GM12891 (cell line): ENCODE measurements around the gene EML1.

Experiments
- DNase-seq: peaks from one replicate; pipeline ENCODE4 v3.0.0; 2011; ENCODE audit warnings: low spot score; ENCODE audit not compliant: insufficient read length
- FAIRE-seq: peaks from 2 replicates; lab custom pipeline; 2011; peaks lifted over from hg19 to GRCh38; lab: Jason Lieb, UNC
- PAX5 ChIP-seq: IDR thresholded peaks from 2 replicates; pipeline ENCODE4 v1.6.1; 2011; ENCODE audit warnings: low read length, moderate library complexity, mild to moderate bottlenecking; ENCODE audit not compliant: insufficient read depth, severe bottlenecking
- POLR2A ChIP-seq: IDR thresholded peaks from 2 replicates; pipeline ENCODE4 v1.6.1; 2011; ENCODE audit warnings: low read depth, low read length, control low read depth
- POLR2AphosphoS5 ChIP-seq: IDR thresholded peaks from 2 replicates; pipeline ENCODE4 v1.6.1; 2011; ENCODE audit warnings: low read depth, low read length, control low read depth
- POU2F2 ChIP-seq: IDR thresholded peaks from 2 replicates; pipeline ENCODE4 v1.6.1; 2011; ENCODE audit warnings: low read depth, mild to moderate bottlenecking, control low read depth, low read length, moderate library complexity
- SPI1 ChIP-seq: IDR thresholded peaks from 2 replicates; pipeline ENCODE4 v1.6.1; 2011; ENCODE audit warnings: low read depth, low read length, control low read depth
- TAF1 ChIP-seq: IDR thresholded peaks from 2 replicates; pipeline ENCODE4 v1.6.1; 2011; ENCODE audit warnings: low read depth, low read length, control low read depth

Gene EML1

DNA sequence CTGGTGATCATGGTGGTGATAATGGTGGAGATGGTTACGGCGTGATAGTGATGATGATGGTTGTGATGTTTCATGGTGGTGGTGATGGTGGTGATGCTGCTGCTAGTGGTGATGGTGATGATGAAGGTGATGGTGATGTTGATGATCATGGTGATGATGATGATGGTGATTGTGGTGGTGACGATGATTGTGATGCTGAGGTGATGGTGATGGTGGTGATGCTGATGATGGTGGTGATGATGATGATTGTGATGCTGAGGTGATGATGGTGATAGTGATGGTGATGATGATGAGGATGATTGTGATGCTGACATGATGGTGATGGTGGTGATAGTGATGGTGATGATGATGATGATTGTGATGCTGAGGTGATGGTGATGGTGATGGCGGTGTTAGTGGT, 158.8 kb downstream of the EML1 start:
- TF ChIP-seq POLR2A (no peak), TAF1 (no peak), POLR2AphosphoS5 (no peak), SPI1 (no peak), POU2F2 (no peak), PAX5 (no peak)
- DNase-seq, result no peak
- FAIRE-seq, result peak; percentile 31

DNA sequence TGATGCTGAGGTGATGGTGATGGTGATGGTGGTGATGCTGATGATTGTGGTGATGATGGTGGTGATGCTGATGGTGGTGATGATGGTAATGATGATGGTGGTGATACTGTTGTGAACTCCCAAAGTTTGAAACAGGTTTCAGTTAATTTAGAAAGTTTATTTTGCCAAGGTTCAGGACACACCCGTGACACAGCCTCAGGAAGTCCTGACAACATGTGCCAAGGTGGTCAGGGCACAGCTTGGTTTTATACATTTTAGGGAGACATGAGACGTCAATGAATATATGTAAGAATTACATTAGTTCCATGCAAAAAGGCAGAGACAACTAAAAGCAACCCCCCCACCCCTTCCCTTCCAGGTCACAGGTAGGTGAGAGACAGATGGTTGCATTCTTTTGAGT, 159.2 kb downstream of the EML1 start:
- DNase-seq (no peak), FAIRE-seq (no peak)
- no peak for TF ChIP-seq PAX5
- no peak for TF ChIP-seq SPI1

DNA sequence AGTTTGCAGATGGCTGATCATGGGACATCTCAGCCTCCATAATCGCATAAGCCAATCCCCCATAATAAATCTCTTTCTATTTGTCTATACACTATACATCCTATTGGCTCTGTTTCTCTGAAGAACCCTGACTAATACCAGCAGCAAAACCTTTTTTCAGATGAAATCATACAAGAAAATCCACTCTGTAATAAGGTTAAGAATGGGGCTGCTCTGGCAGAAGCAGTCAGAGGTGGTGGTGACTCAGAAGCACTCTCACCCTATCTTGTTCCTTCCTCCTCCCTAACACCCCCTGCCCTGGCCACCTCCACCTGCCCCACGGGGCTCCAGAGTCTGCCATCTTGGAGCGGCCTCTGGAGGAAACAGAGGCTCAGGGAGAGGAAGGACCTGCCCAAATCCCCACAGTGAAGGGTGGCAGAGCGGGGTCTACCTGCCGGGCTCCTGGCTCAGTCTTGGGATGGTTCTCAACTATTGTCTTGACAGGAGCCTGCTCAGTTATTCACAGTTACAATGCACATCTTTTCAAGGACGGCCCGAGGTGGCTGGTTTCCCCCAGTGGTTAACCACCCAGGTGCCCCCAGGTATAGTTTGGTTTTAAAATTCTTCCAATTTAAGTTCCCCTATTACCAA, 162.7 kb downstream of the EML1 start:
- DNase-seq (no peak), FAIRE-seq (no peak)
- no peak for TF ChIP-seq POLR2A
- no peak for TF ChIP-seq POLR2AphosphoS5
- no peak for TF ChIP-seq TAF1
- TF ChIP-seq PAX5, result no peak
- no peak for TF ChIP-seq POU2F2
- TF ChIP-seq SPI1, result no peak

DNA sequence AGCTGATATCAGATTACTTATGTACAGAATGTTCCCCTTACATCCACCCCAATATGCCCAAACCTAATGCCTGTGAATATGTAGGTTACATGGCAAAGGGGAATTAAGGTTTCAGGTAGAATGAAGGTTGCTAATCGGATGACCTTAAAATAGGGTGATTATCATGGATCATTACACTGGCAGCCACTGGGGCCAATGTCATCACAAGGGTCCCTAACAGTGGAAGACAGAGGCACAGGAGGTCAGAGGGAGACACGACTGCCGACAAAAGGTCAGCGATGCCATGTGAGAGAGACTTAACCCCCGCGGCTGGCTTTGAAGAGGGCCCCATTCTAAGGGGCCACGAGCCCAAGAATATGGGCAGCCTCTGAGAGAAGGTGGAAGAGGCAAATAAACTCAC, 165.2 kb downstream of the EML1 start:
- no peak for FAIRE-seq
- DNase-seq, result no peak
- no peak for TF ChIP-seq TAF1
- TF ChIP-seq SPI1, result no peak
- no peak for TF ChIP-seq POU2F2
- TF ChIP-seq POLR2A, result no peak
- TF ChIP-seq POLR2AphosphoS5, result no peak
- no peak for TF ChIP-seq PAX5

DNA sequence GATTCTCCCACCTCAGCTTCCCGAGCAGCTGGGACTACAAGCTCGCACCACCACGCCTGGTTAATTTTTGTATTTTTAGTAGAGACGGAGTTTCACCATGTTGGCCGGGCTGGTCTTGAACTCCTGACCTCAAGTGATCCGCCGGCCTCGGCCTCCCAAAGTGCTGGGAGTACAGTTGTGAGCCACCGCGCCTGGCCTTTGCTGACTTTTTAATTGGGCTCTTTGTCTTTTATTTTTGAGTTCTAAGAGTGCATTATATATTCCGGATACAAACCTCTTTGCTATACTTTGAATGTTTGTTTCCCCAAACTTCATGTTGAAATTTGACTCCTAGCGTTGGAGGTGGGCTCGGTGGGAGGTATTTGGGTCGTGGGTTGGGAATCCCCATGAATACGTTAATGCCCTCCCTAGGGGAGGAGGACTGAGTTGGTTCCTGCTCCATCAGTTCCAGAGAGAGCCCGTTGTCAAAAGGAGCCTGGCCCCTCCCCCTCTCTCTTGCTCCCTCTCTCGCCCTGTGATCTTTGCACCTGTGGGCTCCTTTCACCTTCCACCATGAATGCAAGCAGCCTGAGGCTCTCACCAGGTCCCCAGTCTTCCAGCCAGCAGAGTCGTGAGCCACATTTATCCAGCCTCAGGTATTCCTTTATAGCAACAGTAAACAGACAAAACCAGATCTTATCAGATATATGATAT, 168.8 kb downstream of the EML1 start:
- FAIRE-seq (no peak), DNase-seq (no peak)
- no peak for TF ChIP-seq POU2F2
- TF ChIP-seq POLR2AphosphoS5, result no peak
- TF ChIP-seq PAX5, result no peak
- no peak for TF ChIP-seq TAF1
- TF ChIP-seq SPI1, result no peak
- TF ChIP-seq POLR2A, result no peak

DNA sequence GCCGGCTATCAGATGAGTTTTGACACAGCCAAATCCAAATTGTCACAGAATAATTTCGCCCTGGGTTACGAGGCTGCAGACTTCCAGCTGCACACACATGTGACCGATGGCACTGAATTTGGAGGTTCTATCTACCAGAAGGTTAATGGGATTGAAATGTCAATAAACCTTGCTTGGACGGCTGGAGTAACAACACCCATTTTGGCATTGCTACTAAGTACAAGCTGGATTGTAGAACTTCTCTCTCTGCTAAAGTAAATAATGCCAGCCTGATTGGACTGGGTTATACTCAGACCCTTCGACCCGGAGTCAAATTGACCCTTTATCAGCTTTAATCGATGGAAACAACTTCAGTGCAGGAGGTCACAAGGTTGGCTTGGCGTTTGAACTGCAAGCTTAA, 171.8 kb downstream of the EML1 start:
- no peak for DNase-seq
- TF ChIP-seq POLR2AphosphoS5, result no peak
- no peak for TF ChIP-seq TAF1
- no peak for TF ChIP-seq PAX5
- no peak for TF ChIP-seq SPI1
- no peak for TF ChIP-seq POU2F2
- no peak for TF ChIP-seq POLR2A
- no peak for FAIRE-seq

- DNase-seq (no peak), FAIRE-seq (no peak)
- TF ChIP-seq POLR2AphosphoS5 (no peak), POU2F2 (no peak), PAX5 (no peak), SPI1 (no peak), POLR2A (no peak), TAF1 (no peak)
Observed at GRCh38 chr14:99966037-99966835, 173.0 kb downstream of the EML1 start.

DNA sequence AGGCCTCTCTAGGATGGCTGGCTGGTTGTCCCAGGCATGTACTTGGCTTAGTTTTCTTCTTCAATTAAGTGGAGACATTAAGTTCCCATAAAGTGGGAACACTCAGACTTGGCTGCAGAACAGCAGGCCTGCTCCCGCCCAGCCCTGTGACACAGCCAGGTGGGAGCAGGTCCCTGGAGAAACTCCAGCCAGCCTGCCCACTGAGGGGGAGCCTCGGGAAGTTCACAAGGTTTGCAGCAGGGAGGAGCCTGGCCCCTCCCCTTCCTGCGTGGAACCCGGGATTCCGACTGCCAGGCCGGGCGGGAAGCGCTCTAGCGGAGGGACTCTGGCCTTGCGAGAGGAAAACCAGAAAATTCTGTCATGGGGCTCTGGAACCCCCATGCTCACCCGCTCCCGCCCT, 173.7 kb downstream of the EML1 start:
- no peak for DNase-seq

DNA sequence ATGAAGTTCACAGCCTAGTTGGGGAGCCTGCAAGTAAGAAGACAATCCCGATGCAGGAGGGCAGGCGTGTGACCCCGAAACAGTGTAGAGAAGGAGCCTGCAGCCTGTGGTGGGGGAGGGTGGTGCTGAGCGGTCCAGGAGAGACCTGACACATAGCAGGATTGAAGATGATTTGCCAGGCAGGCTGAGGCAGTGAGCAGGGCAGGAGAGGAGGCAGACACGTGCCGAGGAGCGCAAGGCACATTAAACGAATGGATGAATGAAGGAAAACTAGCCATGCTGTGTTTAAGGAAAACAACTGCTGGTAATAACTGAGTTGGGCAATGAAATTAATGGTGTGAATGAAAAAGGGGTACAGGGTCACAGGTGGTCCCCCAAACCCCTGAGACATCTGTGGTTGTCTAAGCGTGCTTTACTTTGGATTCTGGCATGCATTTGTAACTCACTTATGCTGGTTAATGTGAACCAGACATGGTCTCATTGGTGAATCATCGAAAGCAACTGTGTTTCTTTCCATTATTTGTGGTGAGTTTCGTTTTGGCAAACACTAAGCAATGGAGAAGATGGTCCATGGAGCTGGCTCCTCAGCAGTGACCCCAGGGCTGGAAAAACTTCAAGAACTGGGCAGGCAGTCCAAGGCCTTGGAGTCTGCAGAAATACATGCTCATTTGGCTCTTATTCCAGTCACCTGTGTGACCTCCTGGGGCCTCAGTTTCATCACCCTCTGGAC, 175.1 kb downstream of the EML1 start:
- TF ChIP-seq POLR2A, result no peak
- no peak for TF ChIP-seq POLR2AphosphoS5
- no peak for TF ChIP-seq PAX5
- no peak for TF ChIP-seq TAF1
- no peak for TF ChIP-seq POU2F2
- no peak for TF ChIP-seq SPI1
- FAIRE-seq, result no peak
- DNase-seq, result no peak

More for the DNA sequence above, 173.7 kb downstream of the EML1 start:
- TF ChIP-seq POU2F2 (no peak), PAX5 (no peak), SPI1 (no peak), POLR2AphosphoS5 (no peak), TAF1 (no peak), POLR2A (no peak)
- FAIRE-seq, result no peak
